HCT116 (cell line): ENCODE measurements around the gene COBL. TPM values are rescaled to one million over a fixed set of nuclear protein-coding genes. Genes with fewer than 3 reads are reported as not detected.

Source experiments
- ATAC-seq: fragments of 200-7000 bp; cut with Tn5 transposase; 2 replicates; pipeline ENCODE4 v1.9.1; 2020; ENCODE audit warnings: mild to moderate bottlenecking, moderate library complexity
- BruUV-seq: library from RNA; stranded (reverse); fragments of 400-500 nt; replicated peaks from 2 replicates; lab custom pipeline; 2021; lab: Mats Ljungman, UMichigan
- CTCF ChIA-PET: fragments of 300-600 bp; sonication (Branson Sonifier 250); formaldehyde crosslinking; loops from one replicate; lab custom pipeline; 2021; ENCODE audit warnings: antibody characterized with exemption; lab: Charles Lee
- POLR2A ChIA-PET: fragments of 300-600, 350-600 bp; sonication (Branson Sonifier 250); formaldehyde crosslinking; loops from one replicate; lab custom pipeline; 2021; ENCODE audit warnings: antibody characterized with exemption; lab: Charles Lee
- RAD21 ChIA-PET, 2 experiments: fragments of 300-600 bp; sonication (Branson Sonifier 250); formaldehyde crosslinking; loops; one replicate each; lab custom pipeline; 2023; ENCODE audit warnings: low total read pairs in 2 of 2; ENCODE audit not compliant: uncharacterized antibody in 2 of 2, unreplicated experiment in 2 of 2, low non-redundant PET in 1 of 2; lab: Charles Lee
- DNase-seq: peaks from one replicate; pipeline ENCODE4 v3.0.0-alpha.2; 2010; ENCODE audit warnings: low read depth, low spot score
- H2AFZ ChIP-seq: fragments of 200-600 bp; shearing (Covaris generic), sonication (generic); 2 replicates; pipeline ENCODE4 v1.6.1; 2017; ENCODE audit warnings: low read depth, mixed run types, mixed read lengths, antibody characterized with exemption, low read length; ENCODE audit not compliant: poor library complexity, severe bottlenecking
- H3K27ac ChIP-seq: 2 replicates; pipeline ENCODE4 v1.5.1; 2012; ENCODE audit warnings: low read depth, low read length
- H3K27me3 ChIP-seq: fragments of 200-600 bp; sonication (generic); 2 replicates; pipeline ENCODE4 v1.6.1; 2016; ENCODE audit warnings: mixed run types, low read length, mixed read lengths; ENCODE audit not compliant: insufficient read depth
- H3K36me3 ChIP-seq, 2 experiments: fragments of 200-500 bp in 1 of 2; fragments of 200-600 bp in 1 of 2; sonication (Bioruptor generic) in 1 of 2; sonication (generic) in 1 of 2; 2 replicates each; pipeline versions ENCODE4 v1.5.1 to v1.6.1; 2014 to 2016; ENCODE audit warnings: low read length in 2 of 2, inconsistent platforms in 1 of 2, mixed read lengths in 1 of 2, mixed run types in 1 of 2; ENCODE audit not compliant: insufficient read depth in 2 of 2, control insufficient read depth in 1 of 2
- H3K4me1 ChIP-seq, 2 experiments: fragments of 200-600 bp in 1 of 2; sonication (generic) in 1 of 2; 2 replicates each; pipeline versions ENCODE4 v1.5.1 to v1.6.1; 2012 to 2017; ENCODE audit warnings: low read length in 2 of 2, inconsistent platforms in 1 of 2, mild to moderate bottlenecking in 1 of 2, mixed read lengths in 1 of 2, mixed run types in 1 of 2, moderate library complexity in 1 of 2; ENCODE audit not compliant: insufficient read depth in 2 of 2, control insufficient read depth in 1 of 2
- H3K4me2 ChIP-seq: fragments of 200-600 bp; sonication (generic); 2 replicates; pipeline ENCODE4 v1.6.1; 2017; ENCODE audit warnings: mixed run types, low read length, mixed read lengths
- H3K4me3 ChIP-seq, 2 experiments: fragments of 200-600 bp in 1 of 2; sonication (generic) in 1 of 2; replicated peaks in 1 of 2; 2 replicates each; pipeline ENCODE4 v1.5.1; 2011 to 2016; ENCODE audit warnings: low read length in 2 of 2, control low read depth in 1 of 2, low read depth in 1 of 2, mild to moderate bottlenecking in 1 of 2, mixed read lengths in 1 of 2, mixed run types in 1 of 2
- H3K79me2 ChIP-seq: fragments of 200-600 bp; sonication (generic); 2 replicates; pipeline ENCODE4 v1.6.1; 2017; ENCODE audit warnings: mild to moderate bottlenecking, mixed run types, low read length, moderate library complexity, mixed read lengths; ENCODE audit not compliant: insufficient read depth
- H3K9ac ChIP-seq: fragments of 200-600 bp; sonication (generic); 2 replicates; pipeline ENCODE4 v1.6.1; 2016; ENCODE audit warnings: low read length, mixed read lengths
- H3K9me2 ChIP-seq: fragments of 200-600 bp; sonication (generic), shearing (Covaris generic); 2 replicates; pipeline ENCODE4 v1.6.1; 2017; ENCODE audit warnings: mixed run types, mild to moderate bottlenecking, moderate library complexity; ENCODE audit not compliant: insufficient read depth
- H3K9me3 ChIP-seq, 2 experiments: fragments of 200-500 bp in 1 of 2; fragments of 200-600 bp in 1 of 2; sonication (Bioruptor generic) in 1 of 2; sonication (generic) in 1 of 2; 2 replicates each; pipeline ENCODE4 v1.6.1; 2014 to 2017; ENCODE audit warnings: low read length in 2 of 2, mixed read lengths in 2 of 2, inconsistent platforms in 1 of 2, low read depth in 1 of 2, mild to moderate bottlenecking in 1 of 2, mixed run types in 1 of 2, moderate library complexity in 1 of 2; ENCODE audit not compliant: control insufficient read depth in 1 of 2, insufficient read depth in 1 of 2
- H4K20me1 ChIP-seq: fragments of 200-600 bp; sonication (generic), shearing (Covaris generic); 2 replicates; pipeline ENCODE4 v1.6.1; 2017; ENCODE audit warnings: mixed run types, mild to moderate bottlenecking, moderate library complexity; ENCODE audit not compliant: insufficient read depth
- CBX3 ChIP-seq: IDR thresholded peaks from 2 replicates; pipeline ENCODE4 v1.6.1; 2012; ENCODE audit warnings: low read depth
- CEBPB ChIP-seq: IDR thresholded peaks from 2 replicates; pipeline ENCODE4 v1.6.1; 2012; ENCODE audit warnings: low read depth
- EGR1 ChIP-seq: IDR thresholded peaks from 2 replicates; pipeline ENCODE4 v1.6.1; 2012; ENCODE audit warnings: low read depth
- ELF1 ChIP-seq: IDR thresholded peaks from 2 replicates; pipeline ENCODE4 v1.6.1; 2012; ENCODE audit warnings: low read depth, borderline replicate concordance
- EZH2phosphoT487 ChIP-seq: fragments of 200-600 bp; IDR thresholded peaks from 2 replicates; pipeline ENCODE4 v1.6.1; 2018; ENCODE audit warnings: antibody characterized with exemption, borderline replicate concordance
- FOSL1 ChIP-seq: IDR thresholded peaks from 2 replicates; pipeline ENCODE4 v1.6.1; 2012; ENCODE audit warnings: low read depth
- JUND ChIP-seq: IDR thresholded peaks from 2 replicates; pipeline ENCODE4 v1.6.1; 2012
- POLR2AphosphoS5 ChIP-seq: IDR thresholded peaks from 2 replicates; pipeline ENCODE4 v1.6.1; 2011; ENCODE audit warnings: mild to moderate bottlenecking, low read depth, low read length, moderate library complexity
- RAD21 ChIP-seq: IDR thresholded peaks from 2 replicates; pipeline ENCODE4 v1.6.1; 2012; ENCODE audit warnings: low read depth, mild to moderate bottlenecking
- SIN3A ChIP-seq: IDR thresholded peaks from 2 replicates; pipeline ENCODE4 v1.6.1; 2012; ENCODE audit warnings: low read depth
- SP1 ChIP-seq: IDR thresholded peaks from 2 replicates; pipeline ENCODE4 v1.6.1; 2012; ENCODE audit warnings: low read depth
- SRF ChIP-seq: IDR thresholded peaks from 2 replicates; pipeline ENCODE4 v1.6.1; 2012; ENCODE audit warnings: low read depth
- ZNF274 ChIP-seq: fragments of 200-500 bp; sonication (Bioruptor generic); IDR thresholded peaks from 2 replicates; pipeline ENCODE4 v1.6.1; 2014; ENCODE audit warnings: mild to moderate bottlenecking, low read depth, low read length, inconsistent platforms
- intact Hi-C: fragments of 100-400 bp; cut with micrococcal nuclease; formaldehyde crosslinking; loops from 2 replicates; pipeline ENCODE4 v1.10.0; 2022
- total RNA-seq: library from RNA; stranded (reverse); gene quantifications from one replicate; pipeline ENCODE4 v1.2.1, GENCODE V29; 2021; ENCODE audit not compliant: unreplicated experiment
- TF ChIP-seq, protein P1 (sequence below), 3 experiments: fragments of 200-600 bp in 1 of 3; sonication (generic) in 1 of 3; IDR thresholded peaks in 2 of 3; conservative IDR thresholded peaks in 1 of 3; 2 replicates each; pipeline ENCODE4 v1.5.1; 2012 to 2017; ENCODE audit warnings: low read depth in 2 of 3, low read length in 2 of 3, antibody characterized with exemption in 1 of 3, borderline replicate concordance in 1 of 3, control low read depth in 1 of 3, mild to moderate bottlenecking in 1 of 3, mixed read lengths in 1 of 3, mixed run types in 1 of 3, moderate library complexity in 1 of 3; ENCODE audit not compliant: insufficient read depth in 1 of 3
- TF ChIP-seq, protein P2 (sequence below): IDR thresholded peaks from 2 replicates; pipeline ENCODE4 v1.6.1; 2012
- TF ChIP-seq, protein P3 (sequence below): IDR thresholded peaks from 2 replicates; pipeline ENCODE4 v1.6.1; 2011; ENCODE audit warnings: mild to moderate bottlenecking, low read length, moderate library complexity; ENCODE audit not compliant: insufficient replicate concordance; ENCODE audit errors: extremely low read depth

Gene COBL
- total RNA-seq, 1 experiment from 2014 or later = 19.3 TPM

DNA sequence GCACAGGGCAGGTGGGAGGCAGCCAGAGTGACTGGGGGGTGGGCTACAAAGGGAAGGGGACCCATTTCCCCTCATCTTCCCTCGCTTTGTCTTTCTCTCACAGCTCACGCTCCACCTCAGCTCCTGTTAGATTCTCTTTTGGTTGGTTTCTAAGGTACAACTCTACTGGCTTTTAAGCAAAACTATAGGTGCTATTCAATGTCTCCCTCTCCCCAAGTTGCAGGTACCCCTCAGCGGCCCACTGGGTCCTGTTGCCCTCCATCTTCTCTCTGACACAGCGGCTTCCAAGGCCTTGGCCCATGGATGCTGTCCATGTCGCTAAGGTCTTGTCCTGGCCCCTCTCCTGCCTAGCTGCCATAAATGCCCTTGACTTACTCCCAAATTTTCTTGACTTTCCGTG lies 168.4 kb downstream of the COBL start:
- H3K27ac ChIP-seq = no peak overlapping the region
- H3K9ac ChIP-seq = no peak overlapping the region
- no peaks in the 10 kb centered on the region for H3K79me2 ChIP-seq
- ChIA-PET CTCF (no interaction called here), POLR2A (no interaction called here), RAD21 (no interaction called here)
- H3K4me2 ChIP-seq = no peak overlapping the region
- H3K9me2 ChIP-seq = no peaks in the 10 kb centered on the region
- BruUV-seq = no TSS peak
- peaks cover 3 to 6% of the 10 kb centered on the region in 2 experiments; a peak in 2 of 4 replicates for H3K9me3 ChIP-seq
- TF ChIP-seq, protein P1, sequence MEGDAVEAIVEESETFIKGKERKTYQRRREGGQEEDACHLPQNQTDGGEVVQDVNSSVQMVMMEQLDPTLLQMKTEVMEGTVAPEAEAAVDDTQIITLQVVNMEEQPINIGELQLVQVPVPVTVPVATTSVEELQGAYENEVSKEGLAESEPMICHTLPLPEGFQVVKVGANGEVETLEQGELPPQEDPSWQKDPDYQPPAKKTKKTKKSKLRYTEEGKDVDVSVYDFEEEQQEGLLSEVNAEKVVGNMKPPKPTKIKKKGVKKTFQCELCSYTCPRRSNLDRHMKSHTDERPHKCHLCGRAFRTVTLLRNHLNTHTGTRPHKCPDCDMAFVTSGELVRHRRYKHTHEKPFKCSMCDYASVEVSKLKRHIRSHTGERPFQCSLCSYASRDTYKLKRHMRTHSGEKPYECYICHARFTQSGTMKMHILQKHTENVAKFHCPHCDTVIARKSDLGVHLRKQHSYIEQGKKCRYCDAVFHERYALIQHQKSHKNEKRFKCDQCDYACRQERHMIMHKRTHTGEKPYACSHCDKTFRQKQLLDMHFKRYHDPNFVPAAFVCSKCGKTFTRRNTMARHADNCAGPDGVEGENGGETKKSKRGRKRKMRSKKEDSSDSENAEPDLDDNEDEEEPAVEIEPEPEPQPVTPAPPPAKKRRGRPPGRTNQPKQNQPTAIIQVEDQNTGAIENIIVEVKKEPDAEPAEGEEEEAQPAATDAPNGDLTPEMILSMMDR (IDR thresholded peaks at IDR 0.05 in 2 of 3, conservative IDR thresholded peaks at IDR 0.05 in 1 of 3; ENCODE audit: borderline replicate concordance in 1 of 3, insufficient read depth in 1 of 3, low read depth in 2 of 3, low read length in 2 of 3) = no peak
- TF ChIP-seq SP1 = no peak
- TF ChIP-seq POLR2AphosphoS5 = no peak
- no peak for TF ChIP-seq SIN3A
- TF ChIP-seq CBX3 = no peak
- no peak for TF ChIP-seq EGR1
- TF ChIP-seq CEBPB = no peak
- no peak for TF ChIP-seq ELF1
- TF ChIP-seq, protein P2, sequence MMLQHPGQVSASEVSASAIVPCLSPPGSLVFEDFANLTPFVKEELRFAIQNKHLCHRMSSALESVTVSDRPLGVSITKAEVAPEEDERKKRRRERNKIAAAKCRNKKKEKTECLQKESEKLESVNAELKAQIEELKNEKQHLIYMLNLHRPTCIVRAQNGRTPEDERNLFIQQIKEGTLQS = no peak
- TF ChIP-seq EZH2phosphoT487 = no peak
- no peak for TF ChIP-seq SRF
- no peak for TF ChIP-seq RAD21
- no peak for TF ChIP-seq JUND
- TF ChIP-seq FOSL1 = no peak
- TF ChIP-seq ZNF274 = no peak
- TF ChIP-seq, protein P3, sequence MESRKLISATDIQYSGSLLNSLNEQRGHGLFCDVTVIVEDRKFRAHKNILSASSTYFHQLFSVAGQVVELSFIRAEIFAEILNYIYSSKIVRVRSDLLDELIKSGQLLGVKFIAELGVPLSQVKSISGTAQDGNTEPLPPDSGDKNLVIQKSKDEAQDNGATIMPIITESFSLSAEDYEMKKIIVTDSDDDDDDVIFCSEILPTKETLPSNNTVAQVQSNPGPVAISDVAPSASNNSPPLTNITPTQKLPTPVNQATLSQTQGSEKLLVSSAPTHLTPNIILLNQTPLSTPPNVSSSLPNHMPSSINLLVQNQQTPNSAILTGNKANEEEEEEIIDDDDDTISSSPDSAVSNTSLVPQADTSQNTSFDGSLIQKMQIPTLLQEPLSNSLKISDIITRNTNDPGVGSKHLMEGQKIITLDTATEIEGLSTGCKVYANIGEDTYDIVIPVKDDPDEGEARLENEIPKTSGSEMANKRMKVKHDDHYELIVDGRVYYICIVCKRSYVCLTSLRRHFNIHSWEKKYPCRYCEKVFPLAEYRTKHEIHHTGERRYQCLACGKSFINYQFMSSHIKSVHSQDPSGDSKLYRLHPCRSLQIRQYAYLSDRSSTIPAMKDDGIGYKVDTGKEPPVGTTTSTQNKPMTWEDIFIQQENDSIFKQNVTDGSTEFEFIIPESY = no peak
- no peaks in the 10 kb centered on the region for H4K20me1 ChIP-seq
- H3K4me3 ChIP-seq = no peak overlapping the region
- H3K4me1 ChIP-seq = no peaks in the 10 kb centered on the region
- no peak for ATAC-seq
- no peak overlapping the region for H2AFZ ChIP-seq
- H3K36me3 ChIP-seq = no peaks in the 10 kb centered on the region
- DNase-seq = no peak
- H3K27me3 ChIP-seq = no peaks in the 10 kb centered on the region
- intact Hi-C loops = no loop called here
